Left forelimb (tissue), 1 donor: Measurements from ENCODE around the gene ZFAND3.

Source experiments
- DNase-seq: peaks from one replicate; pipeline ENCODE4 v3.0.0-alpha.2; 2018; ENCODE audit warnings: low spot score

The ZFAND3 gene

DNA sequence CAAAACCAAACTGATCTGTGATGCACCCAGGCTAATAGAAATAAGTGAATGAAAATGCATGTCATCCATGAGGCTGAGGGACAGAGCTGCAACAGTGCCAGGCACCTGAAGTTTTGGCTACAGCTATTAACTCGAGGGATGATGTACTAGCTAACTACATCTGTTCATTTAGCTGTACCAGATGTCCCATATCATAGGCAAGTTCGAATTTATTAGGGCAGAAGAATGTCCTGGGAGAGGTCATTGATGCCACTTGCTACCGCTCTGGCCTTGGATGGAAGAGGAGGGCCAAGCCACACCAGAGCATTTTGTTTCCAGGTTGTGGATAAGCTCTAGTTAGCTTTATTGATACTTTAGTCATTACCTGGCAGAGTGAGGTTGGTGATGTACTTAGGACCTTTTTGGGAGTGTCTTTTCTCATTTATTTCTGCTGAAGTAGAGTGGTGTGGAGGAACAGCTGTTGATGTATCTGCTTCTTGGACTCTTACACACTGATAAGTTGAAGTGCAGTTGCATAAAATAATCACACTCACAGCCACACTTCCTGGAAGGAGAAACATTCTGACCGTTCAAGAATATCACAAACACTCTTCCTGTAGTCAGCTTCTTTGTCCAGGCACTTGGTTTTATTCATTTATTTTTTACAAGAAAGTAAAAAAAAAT lies 8.2 kb downstream of the ZFAND3 start:
- DNase-seq, result no peak

DNA sequence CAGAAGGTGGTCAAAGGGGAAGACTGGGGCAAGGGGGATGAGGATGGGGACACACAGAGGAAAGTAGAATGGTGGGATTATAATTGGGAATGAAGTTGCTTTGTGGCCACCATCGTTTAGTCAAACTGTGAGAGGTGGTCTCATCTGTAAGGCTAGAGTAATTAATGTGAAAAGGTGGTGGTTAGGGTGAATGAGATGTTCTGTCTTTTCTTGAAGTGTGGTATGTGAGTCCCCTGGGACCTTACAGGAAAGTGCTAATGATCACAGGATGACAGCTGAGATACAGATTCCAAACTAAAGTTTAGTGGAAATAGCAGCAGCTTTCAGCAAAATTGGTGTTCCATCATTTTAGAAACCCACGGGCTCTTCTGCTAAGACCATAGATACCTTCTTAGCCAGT lies 10.7 kb downstream of the ZFAND3 start:
- no peak for DNase-seq

DNA sequence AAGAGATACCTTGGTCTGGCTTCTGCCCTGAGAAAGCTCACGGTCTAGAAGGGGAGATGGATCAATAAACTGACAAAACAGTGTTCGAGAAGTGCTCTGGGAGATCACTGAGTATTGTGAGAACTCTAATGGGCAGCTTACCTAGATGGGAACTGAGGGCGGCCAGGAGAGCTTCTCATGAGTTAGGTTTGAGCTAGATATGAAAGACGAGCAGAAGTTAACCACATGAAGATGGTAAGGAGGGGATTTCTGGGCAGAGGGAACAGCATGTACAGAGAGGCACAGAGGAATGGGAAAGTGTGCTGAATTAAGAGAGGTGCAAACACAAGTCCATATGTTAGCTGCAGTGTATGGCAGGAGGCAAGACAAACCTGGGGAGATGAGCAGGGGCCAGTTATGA lies 11.9 kb downstream of the ZFAND3 start:
- DNase-seq, result no peak

DNA sequence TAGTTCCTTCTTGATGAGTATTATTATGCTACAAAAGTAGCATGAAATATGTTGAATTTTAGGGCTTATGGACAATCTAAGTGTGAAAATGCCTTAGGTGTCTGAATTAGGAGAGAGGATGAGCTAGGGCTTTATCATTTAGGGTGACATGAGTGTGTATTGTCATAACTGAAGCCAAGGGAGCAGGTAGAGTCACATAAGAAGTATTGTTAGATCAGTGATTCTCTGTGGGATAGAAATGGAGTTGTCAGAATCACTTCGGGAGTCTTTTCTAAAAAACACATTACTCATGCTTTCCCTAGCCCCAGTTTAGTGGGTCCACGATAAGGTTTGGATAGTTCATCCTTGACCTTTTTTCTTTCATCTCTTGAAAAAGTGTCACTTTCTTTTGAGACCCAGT lies 16.4 kb downstream of the ZFAND3 start:
- DNase-seq, result no peak

DNA sequence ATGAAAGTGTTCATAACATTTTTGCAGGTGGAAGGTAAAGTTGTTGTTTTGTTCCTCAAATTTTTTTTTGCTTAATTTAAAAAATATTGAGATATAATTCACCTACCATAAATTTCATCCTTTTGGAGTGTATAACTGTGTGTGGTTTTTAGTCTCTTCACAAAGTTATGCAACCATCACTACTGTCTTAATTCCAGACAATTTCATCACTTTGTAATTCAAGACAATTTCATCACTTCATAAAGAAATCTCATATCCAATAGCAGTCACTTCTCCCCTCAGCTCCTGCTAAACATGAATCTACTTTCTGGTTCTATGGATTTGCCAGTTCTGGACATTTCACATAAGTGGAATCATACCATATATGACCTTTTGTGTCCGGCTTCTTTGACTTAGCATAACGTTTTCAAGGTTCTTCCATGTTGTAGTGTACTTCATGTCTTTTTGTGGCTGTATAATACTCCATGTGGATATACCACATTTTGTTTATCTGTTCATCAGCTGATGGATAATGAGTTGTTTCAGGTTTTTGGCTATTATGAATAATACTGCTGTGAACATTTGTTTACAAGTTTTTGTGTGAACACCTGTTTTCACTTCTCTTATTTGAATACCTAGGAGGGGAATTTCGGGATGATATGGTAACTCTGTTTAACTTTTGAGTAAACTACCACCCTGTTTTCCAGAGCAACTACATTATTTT lies 18.8 kb downstream of the ZFAND3 start:
- no peak for DNase-seq

DNA sequence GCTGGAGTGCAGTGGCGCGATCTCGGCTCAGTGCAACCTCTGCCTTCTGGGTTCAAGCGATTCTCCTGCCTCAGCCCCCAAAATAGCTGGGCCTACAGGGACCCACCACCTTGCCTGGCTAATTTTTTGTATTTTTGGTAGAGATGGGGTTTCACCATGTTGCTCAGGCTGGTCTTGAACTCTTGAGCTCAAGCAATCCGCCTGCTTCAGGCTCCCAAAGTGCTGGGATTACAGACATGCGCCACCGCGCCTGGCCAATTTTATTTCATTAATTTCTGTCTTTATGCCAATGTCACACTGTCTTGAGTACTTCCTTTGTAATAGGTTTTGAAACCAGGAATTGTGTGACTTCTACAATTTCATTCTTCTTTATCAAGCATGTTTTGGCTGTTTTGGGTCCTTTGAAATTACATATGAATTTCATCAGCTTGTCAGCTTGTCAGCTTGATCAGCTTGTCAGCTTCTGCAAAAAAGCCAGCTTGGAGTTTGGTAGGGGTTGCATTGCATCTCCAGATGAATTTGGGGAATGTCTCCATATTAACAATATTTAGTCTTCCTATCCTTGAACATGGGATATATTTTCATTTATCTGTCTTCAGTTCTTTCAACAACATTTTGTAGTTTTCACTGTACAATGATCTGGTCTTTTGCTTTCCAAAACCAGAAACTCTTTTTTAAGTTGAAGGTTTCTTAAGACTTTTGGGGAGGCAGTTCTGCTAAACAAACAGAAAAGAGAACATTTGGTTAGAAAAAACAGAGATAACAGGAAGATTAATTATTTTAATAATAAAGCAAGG lies 20.8 kb downstream of the ZFAND3 start:
- no peak for DNase-seq

DNA sequence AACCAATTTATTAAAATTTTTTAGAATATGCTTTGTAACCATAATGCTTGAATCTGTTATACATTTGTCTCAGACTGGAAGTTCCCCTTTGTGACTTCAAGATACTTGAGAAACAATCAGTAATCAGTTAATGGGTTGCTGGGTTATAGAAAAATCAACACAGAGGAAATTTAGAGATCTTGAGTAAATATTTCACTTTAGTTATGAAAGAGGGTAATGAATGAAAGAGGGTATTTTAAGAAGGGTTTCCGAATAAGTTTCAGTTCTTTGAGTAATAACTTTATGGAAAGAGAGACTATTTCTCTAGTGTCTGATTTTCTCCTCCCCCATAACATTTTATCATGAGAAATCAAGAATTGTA lies 21.4 kb downstream of the ZFAND3 start:
- no peak for DNase-seq

DNA sequence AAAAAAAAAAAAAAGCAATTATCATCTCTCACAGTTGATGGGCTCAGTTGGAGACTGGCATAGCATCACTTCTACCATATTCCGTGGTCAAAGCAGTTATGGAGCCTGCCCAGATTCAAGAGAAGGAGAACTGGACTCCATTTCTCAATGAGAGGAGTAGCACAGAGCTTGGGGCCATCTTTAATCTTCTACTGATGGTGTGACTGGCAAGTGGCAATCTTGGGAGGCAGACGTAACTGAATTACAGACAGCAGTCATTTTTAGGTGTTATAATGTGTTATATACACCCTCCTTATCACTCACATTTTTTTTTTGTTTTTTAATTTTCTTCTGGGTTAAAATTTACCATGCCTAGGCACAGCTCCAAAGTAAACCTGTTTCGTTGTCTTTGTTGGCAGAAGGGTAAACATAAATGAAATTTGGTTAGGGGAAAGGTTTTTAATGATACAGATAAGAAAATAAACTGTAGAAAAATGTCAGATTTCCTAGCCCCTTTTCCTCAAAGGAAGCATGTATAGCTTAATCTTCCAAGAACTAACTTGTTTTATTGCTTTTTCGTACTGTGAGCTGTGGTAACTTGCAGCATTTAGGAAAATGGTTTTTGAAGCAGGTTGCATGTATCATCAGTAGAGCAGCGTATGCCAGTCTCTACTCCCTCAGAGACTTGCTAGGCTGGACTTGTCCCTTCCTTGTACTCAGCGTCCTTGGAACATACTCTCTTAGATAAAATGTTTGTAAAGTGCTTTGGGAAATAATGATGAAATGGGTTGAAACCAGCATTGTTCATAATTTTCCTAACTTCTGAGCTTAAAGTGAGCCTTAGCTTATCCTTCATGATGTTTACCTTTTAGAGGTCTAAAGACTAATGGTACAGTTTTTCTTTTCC lies 25.7 kb downstream of the ZFAND3 start:
- DNase-seq, result no peak

DNA sequence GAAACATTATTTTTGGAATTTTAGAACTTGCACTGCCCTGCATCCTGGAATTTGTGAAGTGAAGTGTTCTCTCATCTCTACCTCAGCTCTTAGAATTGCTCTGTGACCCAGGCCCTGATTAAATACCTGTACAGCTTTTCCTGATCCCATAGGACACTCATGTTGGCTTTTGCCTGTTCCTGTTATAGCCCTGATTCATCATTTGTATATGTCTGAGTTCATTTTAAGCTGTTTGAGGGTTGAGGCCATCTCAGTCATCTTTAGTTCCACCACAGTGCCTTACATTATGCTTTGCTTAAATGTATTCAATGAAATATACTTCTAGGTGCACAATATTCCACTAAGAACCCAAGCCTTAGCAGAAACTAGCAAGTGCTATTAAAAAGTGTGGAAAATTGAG lies 26.4 kb downstream of the ZFAND3 start:
- DNase-seq, result no peak

DNA sequence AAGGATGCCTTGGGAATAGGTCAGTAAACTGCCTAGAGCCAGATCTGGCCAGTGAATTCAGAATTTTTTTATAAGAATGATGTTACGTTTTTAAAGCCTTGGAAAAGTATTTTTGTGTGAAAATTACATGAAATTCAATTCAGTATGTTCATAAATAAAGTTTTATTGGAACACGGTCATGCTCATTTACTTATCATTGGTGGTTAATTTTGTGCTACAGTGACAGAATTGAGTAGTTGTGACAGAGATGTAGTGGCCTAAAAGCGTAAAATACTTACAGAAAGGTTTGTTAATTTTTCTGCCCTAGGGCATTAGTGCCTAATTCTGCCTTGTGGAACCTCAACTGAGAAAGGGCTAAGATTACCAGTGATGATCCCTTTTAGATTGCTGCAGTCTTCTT lies 28.2 kb downstream of the ZFAND3 start:
- no peak for DNase-seq

DNA sequence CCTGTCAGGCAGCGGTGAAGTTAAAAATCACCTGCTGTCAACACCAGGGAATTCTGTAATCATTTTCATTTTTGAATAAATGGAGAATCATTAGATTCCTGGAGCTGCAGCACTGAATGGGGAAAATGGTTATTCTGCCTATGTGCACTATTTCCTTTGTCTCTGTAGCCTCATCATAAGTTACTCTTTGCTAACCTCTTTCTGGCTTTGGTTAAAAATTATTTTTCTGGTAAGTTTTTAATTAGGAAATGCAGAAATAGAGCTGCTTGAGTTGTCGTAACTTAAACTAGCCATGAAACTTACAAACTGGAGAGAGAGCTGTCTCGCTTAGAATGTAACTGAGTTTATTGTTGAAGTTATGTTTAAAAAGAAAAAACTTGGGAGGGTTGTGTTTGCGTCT lies 28.8 kb downstream of the ZFAND3 start:
- DNase-seq, result no peak

DNA sequence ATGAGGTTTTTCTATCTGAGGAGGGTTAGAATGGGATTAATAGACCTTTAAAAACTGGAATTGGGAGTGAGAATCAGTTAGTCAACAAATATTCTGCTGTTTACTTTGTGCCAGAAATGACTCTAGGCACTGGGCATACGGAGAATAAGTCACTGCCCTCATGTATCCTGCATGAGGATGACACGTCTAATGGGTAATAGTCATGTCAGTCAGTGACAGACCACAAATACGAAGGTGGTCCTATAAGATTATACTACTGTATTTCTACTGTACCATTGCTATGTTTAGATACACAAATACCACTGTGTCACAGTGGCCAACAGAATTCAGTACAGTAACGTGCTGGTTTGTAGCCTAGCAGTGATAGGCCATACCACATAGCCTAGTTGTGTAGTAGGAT lies 30.7 kb downstream of the ZFAND3 start:
- no peak for DNase-seq

DNA sequence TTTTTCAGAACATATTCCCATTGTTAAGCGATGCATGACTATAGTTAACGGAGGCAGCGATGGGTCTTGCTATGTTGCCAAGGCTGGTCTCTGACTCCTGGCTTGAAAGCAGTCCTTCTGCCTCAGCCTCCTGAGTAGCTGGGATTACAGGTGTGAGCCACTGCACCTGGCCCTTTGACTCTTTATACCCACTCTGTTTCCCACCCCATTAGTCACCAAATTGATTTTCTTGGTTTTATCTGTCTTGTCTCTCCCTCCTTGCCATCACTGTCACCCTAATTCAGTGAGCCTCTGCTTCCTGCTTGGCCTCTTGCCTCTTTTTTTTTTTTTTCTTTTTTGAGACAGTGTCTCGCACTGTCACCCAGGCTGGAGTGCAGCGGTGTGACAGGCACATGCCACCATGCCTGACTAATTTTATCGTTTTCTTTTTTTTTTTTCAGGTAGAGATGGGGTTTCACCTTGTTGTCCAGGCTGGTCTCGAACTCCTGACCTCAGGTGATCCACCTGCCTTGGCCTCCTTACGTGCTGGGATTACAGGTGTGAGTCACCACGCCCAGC lies 31.3 kb downstream of the ZFAND3 start:
- DNase-seq, result no peak

DNA sequence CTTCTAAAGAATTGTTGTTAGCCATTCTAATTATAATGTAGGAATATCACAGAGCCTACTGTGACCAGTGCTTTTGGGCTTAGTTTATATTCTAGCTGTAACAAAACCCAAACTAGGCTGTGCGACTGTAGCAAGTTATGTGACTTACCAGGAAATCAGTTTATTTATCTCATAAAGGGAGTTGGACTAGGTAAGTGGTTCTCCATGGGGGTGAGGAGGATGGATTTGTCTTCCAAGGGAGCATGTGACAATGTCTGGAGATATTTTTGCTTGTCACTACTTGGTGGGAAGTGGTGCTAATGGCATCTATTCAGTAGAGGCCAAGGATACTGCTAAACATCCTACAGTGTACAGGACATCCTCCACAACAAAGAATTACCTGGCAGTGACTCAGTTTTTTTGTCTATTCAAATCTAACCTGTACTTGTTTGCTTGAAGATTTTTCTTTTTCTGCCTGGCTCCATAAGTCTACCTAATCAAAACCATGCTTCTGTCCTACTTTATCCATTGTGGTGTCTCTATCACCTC lies 32.5 kb downstream of the ZFAND3 start:
- DNase-seq, result no peak

DNA sequence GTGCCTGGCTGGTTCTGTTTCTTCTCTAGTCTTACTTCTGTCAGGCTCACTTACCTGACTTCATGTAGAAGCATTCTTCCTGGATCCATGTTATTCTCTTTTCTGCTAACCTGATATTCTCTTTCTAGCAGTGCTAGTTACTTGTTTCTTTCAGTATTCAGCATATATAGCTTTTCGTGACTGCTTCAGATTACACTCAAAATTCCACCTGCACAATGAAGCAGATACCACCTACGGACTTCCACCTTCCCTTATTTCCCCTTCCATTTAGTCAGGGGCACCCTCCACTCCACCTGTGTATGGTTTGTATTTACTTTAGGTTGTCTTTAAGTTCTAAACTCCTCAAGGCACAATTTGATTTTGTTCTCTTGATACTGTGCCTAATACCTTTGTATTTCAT lies 36.8 kb downstream of the ZFAND3 start:
- no peak for DNase-seq

DNA sequence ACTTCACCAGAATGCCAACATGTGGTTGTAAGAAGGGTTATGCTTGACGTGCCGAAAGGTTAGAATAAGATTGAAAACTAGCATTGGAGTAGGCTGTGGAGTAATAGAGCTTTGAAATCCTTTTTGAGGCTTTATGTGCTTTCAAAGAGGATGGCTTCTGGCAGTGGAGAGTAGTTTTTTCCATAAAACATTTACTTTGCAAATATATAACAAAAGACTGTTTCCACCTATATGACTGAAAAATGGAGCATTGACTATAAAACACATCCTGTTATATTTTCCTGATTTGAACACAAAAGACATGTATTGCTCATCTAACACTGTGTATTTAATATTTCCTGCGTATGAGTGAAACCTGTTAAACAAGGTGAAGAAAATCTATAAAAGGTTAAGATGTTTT lies 38.8 kb downstream of the ZFAND3 start:
- no peak for DNase-seq

DNA sequence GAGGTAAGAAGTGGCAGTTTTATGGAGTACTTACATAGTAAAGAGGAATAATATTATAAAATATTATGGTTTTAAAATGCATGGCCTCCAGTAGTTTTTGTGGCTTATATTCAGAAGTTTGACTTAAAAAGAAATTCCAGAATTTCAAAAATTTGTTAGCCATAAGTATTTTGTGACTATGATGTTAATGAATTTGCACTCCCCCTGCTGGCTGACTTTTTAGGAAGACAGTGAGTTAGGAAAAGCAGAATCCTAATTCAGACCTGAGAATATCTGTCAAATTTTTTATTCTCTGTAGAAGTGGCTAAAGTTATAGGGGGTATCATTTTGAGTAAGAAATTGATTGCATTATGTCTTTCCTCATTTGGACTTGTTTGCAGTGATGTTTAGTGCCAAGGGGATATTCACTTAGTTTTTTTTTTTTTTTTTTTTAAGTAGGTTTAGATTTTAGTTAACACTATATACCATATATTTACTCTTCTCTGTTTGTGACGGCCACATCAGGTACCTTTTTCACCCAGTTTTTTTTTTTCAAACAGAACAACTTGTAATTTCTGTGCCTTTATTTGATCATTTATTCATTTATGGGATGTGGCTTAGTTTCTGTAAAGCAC lies 40.8 kb downstream of the ZFAND3 start:
- DNase-seq, result no peak

DNA sequence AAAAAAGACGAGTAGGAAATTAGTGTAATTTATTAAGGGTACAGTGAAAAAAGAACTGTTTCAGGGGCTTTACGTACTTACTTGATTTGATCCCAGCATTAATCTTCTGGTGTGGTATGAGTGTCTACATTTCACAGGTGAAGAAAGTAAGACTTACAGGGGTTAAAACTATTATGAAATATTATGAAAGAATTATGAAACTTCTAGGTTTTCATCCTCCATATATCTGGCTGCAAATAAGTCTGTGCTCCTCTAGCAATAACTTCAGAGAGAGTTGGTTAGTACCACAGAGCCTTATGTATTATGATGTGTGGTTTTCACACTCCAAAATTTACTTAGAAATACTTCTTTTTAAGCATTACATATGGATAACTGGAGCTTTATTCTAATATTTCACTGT lies 41.9 kb downstream of the ZFAND3 start:
- no peak for DNase-seq

DNA sequence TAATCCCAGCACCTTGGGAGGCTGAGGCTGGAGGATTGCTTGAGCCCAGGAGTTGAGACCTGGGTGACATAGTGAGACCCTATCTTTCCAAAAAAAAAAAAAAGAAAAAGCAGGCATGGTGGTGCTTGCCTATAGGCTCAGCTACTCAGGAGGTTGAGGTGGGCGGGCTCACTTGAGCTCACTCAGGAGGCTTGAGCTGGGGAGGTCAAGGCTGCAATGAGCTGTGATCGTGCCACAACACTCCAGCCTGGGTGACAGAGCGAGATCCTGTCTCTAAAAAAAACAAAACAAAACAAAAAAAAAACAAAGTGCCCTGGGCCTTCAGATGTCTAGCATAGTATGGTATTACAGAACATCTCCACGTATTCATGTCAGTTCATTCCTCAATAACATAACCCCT lies 42.9 kb downstream of the ZFAND3 start:
- no peak for DNase-seq

DNA sequence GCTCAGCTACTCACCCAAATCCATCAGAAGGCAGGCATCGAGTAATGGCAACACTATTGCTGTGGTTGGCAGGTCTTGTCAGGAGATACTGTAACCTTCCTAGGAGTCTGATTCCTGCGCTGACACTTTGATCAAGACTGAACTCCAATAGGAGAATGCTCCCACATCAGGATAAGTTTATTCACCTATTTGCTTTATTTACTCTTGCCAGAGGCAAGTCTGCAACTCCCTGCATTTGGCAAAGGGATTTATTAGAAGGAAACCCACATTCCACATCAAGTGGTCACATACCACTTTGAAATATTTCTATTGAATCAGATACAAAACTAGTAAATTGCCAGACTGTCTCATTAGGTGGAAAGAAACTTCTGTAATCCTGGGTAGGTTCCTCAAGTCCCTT lies 43.5 kb downstream of the ZFAND3 start:
- no peak for DNase-seq

DNA sequence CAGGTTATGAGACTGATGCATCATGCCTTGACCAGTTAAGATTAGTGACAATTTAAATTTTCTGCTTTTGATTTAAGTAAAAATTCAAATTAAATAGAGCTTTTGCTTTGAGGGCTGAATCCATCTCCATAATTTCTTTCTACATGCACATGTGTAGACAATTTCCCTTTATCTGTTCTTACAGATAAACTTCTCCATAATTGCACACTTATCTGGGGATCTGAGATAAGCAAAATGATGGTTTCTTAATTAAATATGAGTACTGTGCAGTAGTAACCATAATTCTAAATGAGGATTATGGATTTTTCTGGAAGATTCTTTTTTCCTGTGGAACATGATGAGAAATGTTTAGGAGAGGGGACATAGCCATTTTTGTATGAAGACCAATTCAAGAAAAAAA lies 44.7 kb downstream of the ZFAND3 start:
- DNase-seq, result no peak
